Mononuclear cell (primary cell): Measurements from ENCODE around the gene CLIC2. TPM values are rescaled to one million over a fixed set of nuclear protein-coding genes. Genes with fewer than 3 reads are reported as not detected.
"Not testable (repeated sequence)": the region's sequence is repeated elsewhere in the genome, so short reads cannot be mapped to it uniquely, and the experiment has no call there.

ENCODE experiments used
- H3K27me3 ChIP-seq: 2 replicates; pipeline ENCODE4 v1.6.0; 2011; ENCODE audit warnings: low read length, control low read depth; ENCODE audit not compliant: insufficient read depth
- H3K4me1 ChIP-seq: 2 replicates; pipeline ENCODE4 v1.5.1; 2011; ENCODE audit warnings: mild to moderate bottlenecking, low read length, control low read depth; ENCODE audit not compliant: insufficient read depth
- H3K4me3 ChIP-seq: 2 replicates; pipeline ENCODE4 v1.5.1; 2011; ENCODE audit warnings: mild to moderate bottlenecking, low read length, moderate library complexity
- H3K9me3 ChIP-seq: 2 replicates; pipeline ENCODE4 v1.5.1; 2011; ENCODE audit warnings: low read depth, mild to moderate bottlenecking, control low read depth, low read length
- total RNA-seq: library from RNA; depleted of rRNA; stranded (reverse); fragments of >200 nt; gene quantifications from one replicate; pipeline ENCODE4 v1.2.3, GENCODE V29; 2012

Gene CLIC2
- total RNA-seq, 1 donor, result 2.6 TPM

DNA sequence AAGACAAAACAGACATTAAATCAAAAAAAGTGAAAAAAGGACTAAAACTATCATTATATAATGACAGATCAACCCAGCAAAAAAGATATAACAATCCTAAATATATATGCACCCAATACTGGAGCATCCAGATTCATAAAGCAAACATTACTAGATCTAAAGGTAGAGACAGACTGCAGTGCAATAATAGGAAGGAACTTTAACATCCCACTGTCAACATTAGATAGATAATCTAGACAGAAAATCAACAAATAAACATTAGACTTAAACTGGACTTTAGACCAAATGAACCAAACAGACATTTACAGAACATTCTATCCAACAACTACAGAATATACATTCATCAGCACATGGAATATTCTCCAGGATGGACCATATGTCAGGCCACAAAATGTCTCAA, 40.6 kb downstream of the CLIC2 start:
- Histone ChIP-seq H3K4me1 (no peaks in the 10 kb centered on the region), H3K9me3 (no peaks in the 10 kb centered on the region), H3K4me3 (no peak overlapping the region), H3K27me3 (no peaks in the 10 kb centered on the region)

DNA sequence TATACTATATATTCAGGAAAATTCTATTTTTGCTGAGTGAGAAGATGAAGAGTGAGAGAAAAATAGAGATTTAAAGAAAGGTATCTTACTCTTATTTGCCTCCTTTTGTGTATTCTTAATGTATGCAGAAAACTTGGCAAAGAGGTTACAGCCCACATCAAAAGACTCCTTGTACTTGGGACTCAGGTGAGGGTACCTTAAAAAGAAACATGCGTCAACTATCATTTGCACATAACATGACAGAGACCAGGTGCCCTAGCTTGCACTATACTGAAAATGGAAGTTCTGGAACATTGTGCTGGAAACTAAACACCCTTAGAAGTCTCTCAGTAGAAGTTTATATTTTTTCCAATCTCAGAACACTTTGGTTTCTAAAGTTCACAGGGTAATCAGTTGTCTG, 54.5 kb downstream of the CLIC2 start:
- H3K9me3 ChIP-seq, result no peaks in the 10 kb centered on the region
- no peak overlapping the region for H3K4me3 ChIP-seq
- no peaks in the 10 kb centered on the region for H3K27me3 ChIP-seq
- no peaks in the 10 kb centered on the region for H3K4me1 ChIP-seq

DNA sequence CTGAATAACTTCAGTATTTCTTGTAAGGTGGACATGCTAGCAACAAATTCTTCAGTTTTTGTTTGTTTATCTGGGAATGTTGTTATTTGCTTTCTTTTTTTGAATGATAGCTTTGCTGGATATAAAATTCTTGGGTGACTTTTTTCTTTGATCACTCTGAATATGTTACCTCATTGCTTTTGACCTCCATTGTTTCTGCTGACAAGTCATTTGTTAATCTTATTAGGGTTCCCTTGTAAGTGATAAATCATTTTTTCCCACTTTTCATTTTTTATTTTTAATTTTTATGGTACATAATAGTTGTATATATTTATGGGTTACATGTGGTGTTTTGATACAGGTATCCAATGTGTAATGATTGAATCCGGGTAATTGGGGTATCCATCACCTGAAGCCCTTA, 63.4 kb downstream of the CLIC2 start:
- no peaks in the 10 kb centered on the region for H3K27me3 ChIP-seq
- no peaks in the 10 kb centered on the region for H3K9me3 ChIP-seq
- no peak overlapping the region for H3K4me3 ChIP-seq
- no peaks in the 10 kb centered on the region for H3K4me1 ChIP-seq

DNA sequence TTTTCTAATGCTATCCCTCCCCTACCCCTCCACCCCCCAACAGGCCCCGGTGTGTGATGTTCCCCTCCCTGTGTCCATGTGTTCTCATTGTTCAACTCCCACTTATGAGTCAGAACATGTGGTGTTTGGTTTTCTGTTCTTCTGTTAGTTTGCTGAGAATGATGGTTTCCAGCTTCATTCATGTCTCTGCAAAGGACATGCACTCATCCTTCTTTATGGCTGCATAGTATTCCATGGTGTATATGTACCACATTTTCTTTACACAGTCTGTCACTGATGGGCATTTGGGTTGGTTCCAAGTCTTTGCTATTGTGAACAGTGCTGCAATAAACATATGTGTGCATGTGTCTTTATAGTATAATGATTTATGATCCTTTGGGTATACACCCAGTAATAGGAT, 66.4 kb downstream of the CLIC2 start:
- H3K4me1 ChIP-seq, H3K27me3 ChIP-seq, H3K9me3 ChIP-seq, H3K4me3 ChIP-seq: not testable (repeated sequence)

DNA sequence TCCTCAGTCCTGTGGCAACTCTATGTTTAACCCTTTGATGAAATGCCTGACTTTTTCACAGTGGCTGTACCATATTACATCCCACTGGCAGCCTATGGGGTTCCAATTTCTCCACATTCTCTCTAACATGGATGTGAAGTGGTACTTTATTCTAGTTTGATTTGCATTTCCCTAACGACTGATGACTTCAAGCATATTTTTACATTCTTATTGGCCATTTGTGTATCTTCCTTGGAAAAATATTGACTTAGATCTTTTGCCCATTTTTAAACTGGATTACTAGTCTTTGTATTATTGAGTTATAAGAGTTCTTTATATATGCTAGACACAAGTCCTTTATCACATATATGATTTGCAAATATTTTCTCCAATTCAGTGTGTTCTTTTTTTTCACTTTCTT, 68.0 kb downstream of the CLIC2 start:
- Histone ChIP-seq H3K27me3 (no peaks in the 10 kb centered on the region), H3K4me3 (no peak overlapping the region), H3K4me1 (peaks cover 11% of the 10 kb centered on the region), H3K9me3 (no peaks in the 10 kb centered on the region)

DNA sequence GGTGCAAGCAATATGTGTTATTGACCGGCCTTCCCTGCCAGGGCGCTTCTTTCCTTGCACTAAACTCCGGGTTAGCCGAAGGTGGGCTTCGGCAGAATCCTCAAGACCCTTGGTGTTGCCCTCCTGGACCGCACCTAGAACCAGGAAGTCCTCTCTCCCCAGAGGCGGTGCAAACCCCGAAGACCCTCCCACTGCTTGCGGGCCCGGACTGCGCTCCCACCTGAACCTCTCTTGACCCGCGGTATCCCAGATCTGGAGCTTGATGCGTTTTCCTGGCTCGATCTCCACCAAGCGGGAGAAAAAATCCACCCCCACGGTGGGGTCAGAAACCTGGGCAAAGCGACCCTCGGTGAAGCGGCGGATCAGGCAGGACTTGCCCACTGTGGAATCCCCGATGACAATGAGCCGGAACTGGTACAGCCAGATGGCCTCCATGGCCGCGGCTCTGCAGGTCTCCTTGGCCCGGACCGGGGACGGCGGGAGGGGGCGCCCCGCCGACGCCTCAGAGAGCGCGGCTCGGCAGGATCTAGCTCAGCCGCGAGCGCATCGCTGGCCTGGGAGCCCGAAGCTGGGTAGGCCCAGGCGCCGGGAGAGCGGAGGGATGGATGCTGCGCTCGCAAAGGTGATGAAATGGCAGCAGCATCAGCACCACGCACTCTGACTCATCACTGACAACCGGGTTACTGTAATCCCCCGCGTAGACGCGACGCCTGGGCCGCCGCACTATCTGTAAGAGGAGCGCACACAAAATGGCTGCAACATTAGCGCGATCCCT, 70.4 kb downstream of the CLIC2 start, which contains the start of gene RAB39B:
RAB39B (minus strand) TSS at position 638 of the 775 bp plus-strand sequence; CDS start at position 435, 203 bp downstream.
- peak within 1 kb of the TSS; percentile 56 for H3K4me3 ChIP-seq
- peaks cover 11% of the 10 kb centered on the region for H3K4me1 ChIP-seq
- H3K27me3 ChIP-seq, result no peaks in the 10 kb centered on the region
- no peaks in the 10 kb centered on the region for H3K9me3 ChIP-seq

DNA sequence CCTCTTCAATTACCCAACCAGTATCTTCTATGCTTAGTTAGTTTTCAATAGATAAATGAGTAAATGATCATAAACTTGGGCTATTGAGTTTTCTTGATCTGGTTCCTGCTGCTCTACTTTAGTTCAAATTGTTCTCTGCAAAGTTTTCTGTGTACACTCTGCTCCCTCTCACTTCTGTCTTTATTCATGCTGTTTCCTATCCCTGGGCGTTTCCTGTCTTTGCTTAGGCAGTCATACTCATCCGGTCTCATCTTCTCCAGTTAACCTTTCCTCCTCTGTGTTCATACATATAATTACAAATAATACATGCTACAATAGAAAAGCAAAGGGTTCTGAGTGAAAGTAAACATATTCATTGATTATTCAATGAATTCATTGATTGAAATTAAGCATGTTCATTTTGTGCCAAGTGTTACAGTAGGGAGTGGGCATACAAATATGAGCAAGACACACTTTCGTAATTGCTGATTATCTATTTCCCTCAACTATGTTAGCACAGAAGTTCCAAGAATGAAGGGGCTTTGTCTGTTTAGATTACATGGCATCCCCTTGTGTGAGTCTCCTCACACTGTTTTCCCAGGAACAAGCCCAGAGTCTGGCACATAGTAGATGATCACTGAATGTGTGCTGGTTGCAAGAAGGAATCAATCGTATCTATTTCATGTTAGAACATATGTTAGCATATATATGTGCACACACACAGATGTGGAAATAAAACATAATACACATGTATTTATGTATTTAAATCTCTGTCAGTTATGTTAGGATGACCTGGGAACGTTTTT, 71.3 kb downstream of the CLIC2 start:
- Histone ChIP-seq H3K4me1 (peaks cover 11% of the 10 kb centered on the region), H3K27me3 (no peaks in the 10 kb centered on the region), H3K4me3 (peak overlapping the region; percentile 56), H3K9me3 (no peaks in the 10 kb centered on the region)

DNA sequence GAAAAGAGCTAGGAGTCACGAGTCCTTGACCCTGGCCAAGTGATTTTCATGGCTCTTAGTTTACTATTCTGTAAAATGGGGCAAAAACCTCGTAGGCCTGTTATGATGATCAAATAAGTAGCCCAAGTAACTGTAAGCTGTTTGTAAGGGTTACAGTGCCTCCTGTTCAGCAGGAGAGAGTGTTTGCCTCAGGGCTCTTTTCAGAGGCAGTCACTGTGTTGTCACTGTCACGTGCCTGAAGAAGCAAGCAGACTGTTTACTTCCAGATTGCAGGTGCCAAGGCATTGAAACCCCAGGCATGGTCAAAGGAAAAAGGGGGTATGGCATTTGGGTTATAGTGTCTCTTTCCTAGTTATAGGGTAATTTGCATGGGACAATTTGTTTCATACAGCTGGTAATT, 74.7 kb downstream of the CLIC2 start:
- Histone ChIP-seq H3K4me3 (no peak overlapping the region), H3K27me3 (no peaks in the 10 kb centered on the region), H3K4me1 (peaks cover 11% of the 10 kb centered on the region), H3K9me3 (no peaks in the 10 kb centered on the region)

DNA sequence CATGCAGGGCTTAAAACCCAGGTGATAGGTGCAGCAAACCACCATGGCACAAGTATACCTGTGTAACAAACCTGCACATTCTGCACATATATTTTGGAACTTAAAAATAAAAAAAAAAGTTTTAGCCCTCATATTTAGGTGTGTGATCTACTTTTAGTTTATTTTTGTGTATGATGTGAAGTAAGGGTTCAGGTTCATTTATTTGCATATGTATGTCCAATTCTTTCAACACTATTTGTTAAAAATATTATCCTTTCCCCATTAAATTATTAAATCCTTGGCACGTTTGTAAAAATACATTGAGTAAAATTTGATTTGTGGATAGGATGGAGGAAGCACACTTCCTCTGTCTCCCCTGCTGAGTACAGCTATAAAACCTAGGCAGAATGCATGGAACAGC, 83.0 kb downstream of the CLIC2 start:
- Histone ChIP-seq H3K4me1 (no peaks in the 10 kb centered on the region), H3K4me3 (no peak overlapping the region), H3K9me3 (no peaks in the 10 kb centered on the region), H3K27me3 (no peaks in the 10 kb centered on the region)

DNA sequence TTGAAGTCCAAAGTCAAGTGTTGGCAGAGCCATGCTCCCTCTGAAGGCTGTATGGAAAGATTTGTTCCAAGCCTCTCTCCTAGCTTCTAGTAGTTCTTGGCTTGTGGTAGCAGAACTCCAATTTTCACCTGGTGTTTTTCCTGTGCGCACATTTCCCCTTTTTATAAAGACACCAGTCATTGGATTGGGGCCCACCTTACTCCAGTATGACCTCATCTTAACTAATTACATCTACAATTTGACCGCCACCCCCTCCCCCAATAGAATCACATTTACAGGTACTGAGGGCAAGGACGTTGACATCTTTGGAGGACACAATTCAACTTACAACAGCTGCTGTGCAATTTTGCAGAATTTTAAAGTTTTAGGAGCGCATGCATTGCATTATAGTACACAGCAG, 86.9 kb downstream of the CLIC2 start:
- H3K27me3 ChIP-seq, result no peaks in the 10 kb centered on the region

DNA sequence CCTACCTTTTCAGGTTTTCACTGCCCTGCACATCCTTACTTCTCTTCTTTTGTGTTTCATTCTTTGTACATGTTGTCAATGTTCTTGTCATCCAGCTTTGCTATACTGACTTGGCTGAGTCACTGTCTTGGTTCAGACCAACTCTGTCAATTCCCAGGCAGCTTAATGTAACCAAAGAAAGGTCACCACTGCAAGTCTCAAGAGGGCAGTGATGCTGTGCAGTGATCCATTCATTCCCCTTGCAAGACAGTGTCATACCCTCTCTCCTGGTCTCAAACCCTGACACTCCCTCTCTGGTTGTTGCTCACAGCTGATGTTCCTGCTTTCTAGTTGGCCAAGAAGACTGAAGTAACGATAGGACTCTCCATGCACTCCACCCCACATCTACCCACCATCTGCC, 87.7 kb downstream of the CLIC2 start:
- Histone ChIP-seq H3K4me3 (no peak overlapping the region), H3K27me3 (no peaks in the 10 kb centered on the region)

More for the DNA sequence above, 86.9 kb downstream of the CLIC2 start:
- H3K9me3 ChIP-seq, result no peaks in the 10 kb centered on the region
- H3K4me3 ChIP-seq, result no peak overlapping the region
- peaks cover 8% of the 10 kb centered on the region for H3K4me1 ChIP-seq

DNA sequence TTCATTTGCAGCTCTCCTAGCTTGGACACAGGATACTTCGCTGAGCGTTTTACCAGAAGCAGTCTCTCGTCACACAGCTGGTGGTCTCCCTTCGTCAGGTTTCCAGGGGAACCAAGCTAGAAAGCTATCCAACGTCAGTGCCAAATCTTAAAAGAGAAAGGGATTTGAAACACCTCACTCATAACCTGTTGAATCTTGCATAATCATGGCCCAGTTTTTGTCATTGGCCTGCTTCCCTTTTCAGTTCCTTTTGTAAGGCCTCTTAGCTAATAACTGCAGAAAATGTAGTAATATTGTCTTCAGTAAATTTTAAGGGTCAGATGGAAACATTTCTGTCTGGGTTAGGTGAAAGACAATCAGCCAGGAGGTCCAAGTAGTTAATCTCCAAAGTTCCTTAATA, 92.1 kb downstream of the CLIC2 start:
- H3K9me3 ChIP-seq, result no peaks in the 10 kb centered on the region
- no peak overlapping the region for H3K4me3 ChIP-seq
- H3K27me3 ChIP-seq, result no peaks in the 10 kb centered on the region
- H3K4me1 ChIP-seq, result peaks cover 15% of the 10 kb centered on the region

More for the DNA sequence above, 87.7 kb downstream of the CLIC2 start:
- Histone ChIP-seq H3K4me1 (peaks cover 14% of the 10 kb centered on the region), H3K9me3 (no peaks in the 10 kb centered on the region)

DNA sequence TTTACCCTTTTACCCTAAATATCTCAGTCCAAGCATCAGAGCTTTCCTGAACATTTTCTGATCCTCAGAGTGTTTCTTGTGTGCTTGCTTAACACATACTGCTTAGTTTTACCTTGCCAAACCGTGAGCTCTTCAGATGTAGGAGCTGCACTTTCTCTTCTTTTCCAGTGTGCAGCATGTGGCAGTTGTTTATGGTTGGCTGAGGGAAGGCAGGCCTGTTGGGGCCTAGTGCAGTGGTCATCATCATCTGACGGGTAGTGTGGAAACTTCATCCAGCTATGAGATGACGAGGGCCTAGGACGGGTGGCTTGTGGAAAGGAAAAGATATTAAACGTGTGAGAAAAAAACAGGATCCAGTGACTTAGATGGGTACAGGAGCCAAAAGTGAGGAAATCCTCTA, 96.7 kb downstream of the CLIC2 start:
- Histone ChIP-seq H3K27me3 (no peaks in the 10 kb centered on the region), H3K9me3 (no peaks in the 10 kb centered on the region), H3K4me3 (no peak overlapping the region), H3K4me1 (peaks cover 9% of the 10 kb centered on the region)

DNA sequence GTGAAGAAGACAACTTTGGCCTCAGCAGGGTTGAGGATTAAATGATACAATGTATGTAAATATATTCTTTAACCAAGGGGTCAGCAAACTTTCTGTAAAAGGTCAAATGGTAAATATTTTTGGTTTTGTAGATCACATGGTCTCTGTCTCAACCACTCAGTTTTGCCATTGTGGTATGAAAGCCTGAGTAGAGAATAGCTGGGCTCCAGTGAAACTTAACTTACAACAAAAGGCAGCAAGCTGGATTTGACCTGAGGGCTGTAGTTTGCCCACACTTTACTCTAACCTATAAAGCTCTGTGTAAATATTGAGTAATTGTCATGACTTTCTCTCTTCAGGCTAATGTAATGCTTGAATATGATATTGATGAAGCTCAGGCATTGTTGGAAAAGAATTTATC, 98.5 kb downstream of the CLIC2 start:
- Histone ChIP-seq H3K4me3 (no peak overlapping the region), H3K27me3 (no peaks in the 10 kb centered on the region), H3K9me3 (no peaks in the 10 kb centered on the region), H3K4me1 (no peaks in the 10 kb centered on the region)

DNA sequence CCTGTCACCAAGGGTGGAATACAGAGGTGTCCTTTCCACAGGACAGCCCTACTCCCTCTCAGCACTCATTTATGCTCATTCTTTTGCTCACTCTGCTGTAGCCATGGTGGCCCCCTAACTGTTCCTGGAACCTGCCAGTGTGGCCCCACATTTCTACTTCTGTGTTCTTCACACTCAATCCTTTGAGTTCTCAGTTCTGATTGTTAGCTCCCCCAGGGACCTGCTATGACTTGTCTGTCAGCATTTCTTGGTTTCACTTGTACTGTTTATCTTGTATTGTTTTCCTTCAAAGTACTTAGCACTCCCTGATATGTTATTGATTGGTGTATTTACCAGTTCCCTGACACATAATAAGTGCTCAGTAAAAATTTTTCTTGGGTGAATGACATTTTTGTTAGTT, 103.3 kb downstream of the CLIC2 start:
- Histone ChIP-seq H3K4me1 (no peaks in the 10 kb centered on the region), H3K4me3 (no peak overlapping the region), H3K27me3 (no peaks in the 10 kb centered on the region), H3K9me3 (no peaks in the 10 kb centered on the region)
